ENCODE data around the gene EYA2.

DNA sequence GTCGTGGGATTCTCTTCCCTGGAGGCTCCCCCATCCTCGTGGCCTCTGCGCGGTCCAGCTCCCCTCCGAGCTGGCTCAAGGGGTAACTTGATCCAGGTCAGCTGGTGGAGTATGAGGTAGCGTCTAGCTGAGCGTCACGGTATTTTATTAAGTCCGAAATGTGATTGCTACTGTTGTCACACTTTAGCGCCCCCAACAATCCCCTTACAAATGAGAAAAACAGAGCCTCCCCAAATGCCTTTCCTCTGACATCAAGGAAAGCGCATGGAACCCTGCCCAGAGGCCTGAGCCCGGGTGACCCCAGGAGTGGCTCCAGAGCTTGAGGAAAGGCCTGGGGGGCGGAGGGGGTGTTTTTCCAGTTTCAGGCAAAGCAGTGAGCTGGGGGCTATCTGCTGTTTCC, 269.5 kb downstream of the EYA2 start:
- TF ChIP-seq EZH2phosphoT487 (IDR thresholded peaks at IDR 0.05; ENCODE audit: low read depth, severe bottlenecking, unreplicated experiment): no peak
- TF ChIP-seq CTCF (IDR thresholded peaks at IDR 0.05; ENCODE audit: poor library complexity): no peak

Measured in hepatocyte (in vitro differentiated cells).